GM12878 (cell line): Measurements from ENCODE around the gene REL. TPM values are rescaled to one million over a fixed set of nuclear protein-coding genes. Genes with fewer than 3 reads are reported as not detected.

Experiments
- BACH1 ChIP-seq: fragments of 450-650 bp; IDR thresholded peaks from 2 replicates; pipeline ENCODE4 v1.6.1; 2017; ENCODE audit warnings: mild to moderate bottlenecking, borderline replicate concordance
- IKZF1 ChIP-seq: fragments of 450-650 bp; conservative IDR thresholded peaks from 2 replicates; pipeline ENCODE4 v1.6.1; 2017; ENCODE audit warnings: antibody characterized with exemption, mild to moderate bottlenecking
- IRF4 ChIP-seq: IDR thresholded peaks from 2 replicates; pipeline ENCODE4 v1.6.1; 2011; ENCODE audit warnings: low read depth, low read length
- NFIC ChIP-seq: IDR thresholded peaks from 2 replicates; pipeline ENCODE4 v1.6.1; 2012; ENCODE audit warnings: low read depth, mild to moderate bottlenecking, inconsistent platforms, low read length, moderate library complexity
- NR2C2 ChIP-seq: IDR thresholded peaks from 2 replicates; pipeline ENCODE4 v1.6.1; 2011; ENCODE audit warnings: borderline replicate concordance, low read depth; ENCODE audit not compliant: control insufficient read depth, insufficient read length
- PBX3 ChIP-seq: IDR thresholded peaks from 2 replicates; pipeline ENCODE4 v1.6.1; 2011; ENCODE audit warnings: mild to moderate bottlenecking, low read depth, low read length, moderate library complexity; ENCODE audit not compliant: insufficient replicate concordance
- POLR2AphosphoS5 ChIP-seq: IDR thresholded peaks from 2 replicates; pipeline ENCODE4 v1.6.1; 2011; ENCODE audit warnings: mild to moderate bottlenecking, low read length, inconsistent platforms
- RUNX3 ChIP-seq: IDR thresholded peaks from 2 replicates; pipeline ENCODE4 v1.6.1; 2012; ENCODE audit warnings: low read length, inconsistent platforms
- YY1 ChIP-seq: IDR thresholded peaks from 2 replicates; pipeline ENCODE4 v1.6.1; 2011; ENCODE audit warnings: low read depth, mild to moderate bottlenecking, low read length
- ZBTB4 ChIP-seq: fragments of 450-650 bp; formaldehyde crosslinking; IDR thresholded peaks from 2 replicates; pipeline ENCODE4 v1.4.0; 2022; ENCODE audit warnings: mild to moderate bottlenecking, moderate library complexity
- polyA plus RNA-seq, 11 experiments: library from polyadenylated mRNA; depleted of rRNA in 4 of 11; unstranded in 6 of 11; stranded (reverse) in 5 of 11; fragments of >200 nt; fragmentation: Nextera tagmentation in 4 of 11; fragmentation: Illumina TruSeq in 1 of 11; extraction: Ambion mirVana in 4 of 11; extraction: Trizol in 1 of 11; gene quantifications; 1 replicate in 1 of 11; 2 replicates in 10 of 11; pipeline versions ENCODE4 v1.2.1 to v1.2.3, GENCODE V29; 2011 to 2016; ENCODE audit warnings: inconsistent platforms in 2 of 11, missing spikeins in 2 of 11, low read depth in 1 of 11
- total RNA-seq, 4 experiments: library from RNA; depleted of rRNA in 3 of 4; stranded (reverse); fragments of >200 nt in 3 of 4; fragmentation: Illumina TruSeq in 1 of 4; extraction: Trizol in 1 of 4; gene quantifications; 2 replicates each; pipeline versions ENCODE4 v1.2.1 to v1.2.3, GENCODE V29; 2013 to 2021
- TF ChIP-seq, protein P1 (sequence below): fragments of 450-650 bp; IDR thresholded peaks from 2 replicates; pipeline ENCODE4 v1.6.1; 2016; ENCODE audit warnings: mild to moderate bottlenecking

Gene REL
- total and polyA plus RNA-seq, 10 of the 15 experiments (the other 5 are each of a cell fraction or from before 2014, with no cell fraction given): 6.3 to 52.4 (median 26.6) TPM

DNA sequence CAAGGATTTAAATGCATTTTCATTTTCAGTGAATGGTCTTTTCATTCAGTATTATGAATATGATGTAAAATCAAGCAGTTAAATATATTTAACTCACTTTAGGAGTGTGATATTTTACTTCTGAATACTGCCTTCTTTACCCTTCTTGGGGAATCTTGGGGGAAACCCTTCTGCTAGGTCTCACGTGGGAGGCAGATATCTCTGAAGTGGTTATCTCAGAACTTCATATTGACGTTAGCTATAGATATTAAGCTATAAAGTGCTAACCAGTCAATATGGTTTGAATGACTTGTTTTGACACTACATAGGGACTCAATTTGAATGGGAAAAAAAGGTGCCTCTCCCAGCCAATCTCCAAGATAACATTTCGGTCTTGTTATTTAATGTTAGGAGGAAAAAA is 9.8 kb downstream of the REL start (continued):
- TF ChIP-seq PBX3 (no peak), BACH1 (no peak), NR2C2 (no peak), ZBTB4 (CRISPR knock-in tag) (no peak), IKZF1 (no peak), RUNX3 (peak; percentile 48; the same call in 1 of the 2 replicates), IRF4 (no peak), NFIC (0 out of 2 replicates have a peak, but pooled peaks have one; percentile 19), POLR2AphosphoS5 (peak; percentile 14; the same call in 1 of the 2 replicates), YY1 (no peak)
- TF ChIP-seq, protein P1, sequence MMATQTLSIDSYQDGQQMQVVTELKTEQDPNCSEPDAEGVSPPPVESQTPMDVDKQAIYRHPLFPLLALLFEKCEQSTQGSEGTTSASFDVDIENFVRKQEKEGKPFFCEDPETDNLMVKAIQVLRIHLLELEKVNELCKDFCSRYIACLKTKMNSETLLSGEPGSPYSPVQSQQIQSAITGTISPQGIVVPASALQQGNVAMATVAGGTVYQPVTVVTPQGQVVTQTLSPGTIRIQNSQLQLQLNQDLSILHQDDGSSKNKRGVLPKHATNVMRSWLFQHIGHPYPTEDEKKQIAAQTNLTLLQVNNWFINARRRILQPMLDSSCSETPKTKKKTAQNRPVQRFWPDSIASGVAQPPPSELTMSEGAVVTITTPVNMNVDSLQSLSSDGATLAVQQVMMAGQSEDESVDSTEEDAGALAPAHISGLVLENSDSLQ: no peak
